Sigmoid colon (tissue), 4 donors: ENCODE measurements around the gene PROX2.

Experiments used
- CTCF ChIP-seq, 4 experiments: fragments of 450-650 bp in 3 of 4; fragments of 200-600 bp in 1 of 4; IDR thresholded peaks; one replicate each; pipeline ENCODE4 v1.5.1; 2016 to 2019; ENCODE audit warnings: antibody characterized with exemption in 4 of 4, mild to moderate bottlenecking in 3 of 4, moderate library complexity in 2 of 4
- EP300 ChIP-seq, 4 donors: sonication (generic); formaldehyde crosslinking; IDR thresholded peaks; one replicate each; pipeline ENCODE4 v1.6.1; 2017; ENCODE audit warnings: antibody characterized with exemption in 4 of 4

GRCh38 chr14:74843653-74844052 is 32.3 kb downstream of the PROX2 start:
- TF ChIP-seq CTCF (IDR thresholded peaks at IDR 0.05) (no peak), EP300 (IDR thresholded peaks at IDR 0.05) (no peak)
